GM19372 (cell line): ENCODE data around the gene HBP1.
"Not testable (repeated sequence)": the region's sequence is repeated elsewhere in the genome, so short reads cannot be mapped to it uniquely, and the experiment has no call there.

ENCODE experiments used
- ATAC-seq: cut with Tn5 transposase; IDR thresholded peaks from one replicate; pipeline ENCODE4 v1.9.1; 2021; ENCODE audit warnings: mild to moderate bottlenecking, low read depth, moderate library complexity; ENCODE audit not compliant: unreplicated experiment

HBP1 gene

GRCh38 chr7:107152011-107152410, 16.8 kb upstream of the HBP1 start:
- ATAC-seq, result no peak

DNA sequence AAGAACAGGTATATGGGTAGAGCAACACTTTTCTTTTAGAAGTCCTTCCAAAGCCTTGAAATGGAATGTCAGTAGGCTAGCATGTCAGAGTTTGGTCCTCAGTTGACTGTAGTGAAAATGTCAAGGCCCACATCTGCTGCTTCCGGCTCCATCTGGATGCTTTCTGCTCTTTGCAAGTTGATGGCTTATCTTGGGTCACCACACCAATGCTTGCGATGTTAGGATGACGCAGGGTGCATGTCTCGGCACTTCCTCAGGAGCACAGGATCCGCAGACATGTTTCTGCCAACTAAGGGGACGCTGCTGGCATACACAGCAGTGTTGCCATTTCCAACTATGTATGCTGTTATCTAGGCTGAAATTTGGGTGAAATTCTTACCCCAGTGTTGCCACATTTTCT, 14.0 kb upstream of the HBP1 start:
- no peak for ATAC-seq

DNA sequence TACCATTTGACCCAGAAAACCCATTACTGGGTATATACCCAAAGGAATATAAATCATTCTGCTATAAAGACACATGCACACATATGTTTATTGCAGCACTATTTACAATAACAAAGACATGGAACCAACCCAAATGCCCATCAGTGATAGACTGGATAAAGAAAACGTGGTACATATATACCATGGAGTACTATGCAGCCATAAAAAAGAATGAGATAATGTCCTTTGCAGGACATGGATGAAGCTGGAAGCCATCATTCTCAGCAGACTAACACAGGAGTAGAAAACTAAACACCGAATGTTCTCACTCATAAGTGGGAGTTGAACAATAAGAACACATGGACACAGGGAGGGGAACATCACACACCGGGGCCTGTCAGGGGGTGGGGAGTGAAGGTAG, 13.1 kb upstream of the HBP1 start:
- not testable (repeated sequence) for ATAC-seq

- no peak for ATAC-seq
Observed at GRCh38 chr7:107157091-107157490, 11.7 kb upstream of the HBP1 start.

DNA sequence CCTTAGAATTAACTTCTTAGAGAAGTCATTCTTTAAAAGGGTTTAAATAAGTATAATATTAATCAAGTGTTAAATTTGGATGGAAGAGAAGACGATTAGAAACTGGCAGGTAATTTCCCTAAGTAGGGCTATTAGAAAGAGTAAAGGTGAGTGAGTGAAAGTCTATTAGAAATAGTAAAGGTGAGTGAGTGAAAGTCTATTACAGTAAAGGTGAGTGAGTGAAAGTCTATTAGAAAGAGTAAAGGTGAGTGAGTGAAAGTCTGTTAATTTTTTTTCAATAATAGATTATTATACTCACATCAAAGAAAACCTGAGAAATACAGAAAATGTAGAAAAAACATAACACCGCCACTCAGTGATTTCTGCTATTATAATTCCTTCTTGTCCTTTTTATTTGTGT, 10.8 kb upstream of the HBP1 start:
- no peak for ATAC-seq

DNA sequence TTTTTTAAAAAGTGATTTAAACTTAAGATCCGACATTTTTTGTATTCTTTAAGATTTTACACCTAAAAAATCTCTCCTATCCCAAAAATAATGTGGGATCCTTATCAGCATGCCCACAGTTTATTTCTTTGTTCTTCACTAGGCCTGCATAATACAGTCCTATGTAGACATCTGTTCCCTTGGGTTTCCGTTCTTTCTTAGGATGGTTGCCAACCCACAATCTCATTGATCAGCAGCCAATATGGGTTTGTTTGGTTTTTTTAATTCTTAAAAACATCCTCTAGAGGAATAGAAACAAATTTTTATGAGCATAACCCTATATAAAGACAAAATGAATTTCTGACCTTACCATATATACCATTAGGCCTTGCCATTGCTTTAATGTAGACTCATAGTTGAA, 8.4 kb upstream of the HBP1 start:
- ATAC-seq, result no peak

DNA sequence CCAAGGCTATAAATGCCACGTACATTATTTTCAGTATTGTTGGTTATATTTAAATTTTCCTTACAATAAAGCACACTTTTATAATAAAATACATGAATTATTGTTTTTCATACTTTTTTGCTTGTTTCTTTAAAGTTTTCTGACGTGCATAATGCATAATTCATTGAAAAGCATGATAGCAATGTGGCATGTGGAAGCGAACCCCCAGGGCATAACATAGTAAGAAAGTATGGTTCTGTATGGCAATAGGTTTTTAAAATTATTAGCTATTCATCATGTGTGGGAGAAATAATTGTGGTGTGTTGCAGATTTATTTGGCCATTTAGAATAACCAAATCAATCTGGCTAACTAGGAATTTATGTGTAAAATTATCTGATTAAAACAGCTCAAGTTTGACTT, 7.4 kb upstream of the HBP1 start:
- ATAC-seq, result no peak

- ATAC-seq, result no peak
Observed at GRCh38 chr7:107162475-107162874, 6.3 kb upstream of the HBP1 start.

- ATAC-seq, result no peak
Observed at GRCh38 chr7:107164092-107164491, 4.7 kb upstream of the HBP1 start.

DNA sequence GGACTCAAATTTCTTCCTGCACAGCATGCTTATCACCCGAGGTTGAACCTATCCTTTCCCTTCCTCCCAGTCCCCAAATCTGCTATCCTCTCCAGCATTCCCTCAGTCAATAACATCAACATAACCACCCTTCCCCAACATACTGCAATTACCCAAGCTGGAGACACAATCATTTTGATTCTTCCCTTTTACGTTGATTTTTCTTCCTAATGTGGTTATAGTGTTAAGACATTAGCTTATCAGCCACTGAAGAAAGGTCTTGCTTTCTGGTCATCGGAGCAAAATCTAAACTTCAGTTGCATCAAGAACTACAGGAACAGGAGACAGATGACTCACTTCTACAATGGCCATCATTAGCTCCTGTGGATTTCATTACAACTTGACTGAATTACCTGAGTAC, 3.5 kb upstream of the HBP1 start:
- ATAC-seq, result no peak

- ATAC-seq, result no peak
Observed at GRCh38 chr7:107166736-107167426, 1.9 kb upstream of the HBP1 start.

DNA sequence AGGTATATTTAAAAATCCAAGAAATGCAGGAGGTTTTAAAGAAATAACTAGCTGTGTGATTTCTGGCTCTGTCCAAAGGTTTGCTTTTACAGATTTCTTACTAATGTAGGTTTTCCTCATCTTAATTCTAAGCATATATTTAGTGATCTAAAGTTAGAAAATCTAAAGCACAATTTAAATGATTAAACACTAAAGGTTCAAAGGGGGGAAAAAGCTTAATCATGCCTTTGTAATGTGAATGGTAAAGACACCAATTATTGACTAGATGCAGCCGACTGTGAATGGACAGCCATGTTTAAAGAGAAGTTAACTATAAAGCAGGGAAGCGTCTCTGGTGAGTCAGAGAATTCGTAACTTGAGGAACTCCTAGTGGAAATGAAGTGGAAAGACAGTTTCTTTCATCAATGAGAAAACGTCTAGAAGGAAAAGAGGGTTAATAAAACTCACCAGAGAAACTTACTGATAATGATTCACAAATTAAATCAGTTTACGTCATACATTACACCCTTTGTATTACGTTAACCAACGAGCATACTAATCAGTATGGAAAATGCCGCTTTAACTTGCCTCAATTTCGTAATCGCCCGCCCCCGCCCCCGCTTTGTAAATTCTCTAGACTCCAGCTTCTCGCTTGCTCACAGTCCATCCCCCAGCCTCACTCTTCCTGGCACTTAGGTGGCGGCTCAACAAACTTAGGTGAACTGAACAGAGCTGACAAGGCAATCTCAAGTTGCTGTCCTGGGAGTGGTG, 1.1 kb upstream of the HBP1 start:
- no peak for ATAC-seq

DNA sequence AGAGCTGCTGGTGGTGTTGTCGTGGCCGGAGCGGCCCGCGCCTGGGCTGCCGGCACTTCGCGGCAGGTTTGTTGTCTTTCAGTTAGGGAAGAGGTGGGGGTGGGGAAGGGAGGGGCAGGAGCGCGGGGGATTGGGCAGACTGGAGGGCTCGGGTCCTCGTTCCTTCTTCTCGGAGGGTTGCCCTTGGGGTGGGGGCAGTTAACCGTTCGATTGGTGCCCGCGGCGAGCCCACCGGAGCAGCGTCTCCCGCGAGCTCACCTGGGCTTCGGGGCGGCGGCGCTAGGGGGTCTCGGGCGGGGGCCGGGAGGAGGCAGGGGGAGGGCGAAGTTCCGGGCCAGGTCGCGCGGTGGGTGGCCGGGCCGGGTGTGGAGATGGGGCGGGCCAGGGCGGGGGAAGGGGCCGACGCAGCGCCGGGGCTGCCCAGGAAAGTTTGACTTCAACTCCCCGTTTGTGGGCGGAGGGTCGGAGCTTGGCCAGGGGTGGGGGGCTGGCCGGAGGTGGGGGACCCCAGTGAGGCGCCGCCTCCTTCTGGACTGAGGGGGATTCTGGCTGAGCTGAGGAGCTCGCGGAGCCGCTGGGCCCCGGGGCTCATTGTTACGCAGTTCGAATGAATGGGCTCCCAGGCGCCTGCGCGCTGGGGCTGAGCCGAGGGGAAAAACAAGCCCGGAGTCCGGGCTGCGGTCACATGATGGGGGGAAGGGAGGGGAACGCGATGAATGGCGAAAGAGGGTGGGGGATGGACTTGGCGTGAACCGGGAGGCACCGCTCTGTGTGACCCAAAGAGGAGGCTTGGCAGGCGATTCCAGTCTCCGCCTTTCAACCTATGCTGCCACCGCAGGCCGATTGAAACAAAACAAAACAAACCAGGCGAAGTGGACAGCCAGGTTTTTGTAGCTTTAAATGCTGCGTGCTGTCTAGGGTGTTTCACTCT, 582 bp downstream of the HBP1 start:
- ATAC-seq, result peak; percentile 18

DNA sequence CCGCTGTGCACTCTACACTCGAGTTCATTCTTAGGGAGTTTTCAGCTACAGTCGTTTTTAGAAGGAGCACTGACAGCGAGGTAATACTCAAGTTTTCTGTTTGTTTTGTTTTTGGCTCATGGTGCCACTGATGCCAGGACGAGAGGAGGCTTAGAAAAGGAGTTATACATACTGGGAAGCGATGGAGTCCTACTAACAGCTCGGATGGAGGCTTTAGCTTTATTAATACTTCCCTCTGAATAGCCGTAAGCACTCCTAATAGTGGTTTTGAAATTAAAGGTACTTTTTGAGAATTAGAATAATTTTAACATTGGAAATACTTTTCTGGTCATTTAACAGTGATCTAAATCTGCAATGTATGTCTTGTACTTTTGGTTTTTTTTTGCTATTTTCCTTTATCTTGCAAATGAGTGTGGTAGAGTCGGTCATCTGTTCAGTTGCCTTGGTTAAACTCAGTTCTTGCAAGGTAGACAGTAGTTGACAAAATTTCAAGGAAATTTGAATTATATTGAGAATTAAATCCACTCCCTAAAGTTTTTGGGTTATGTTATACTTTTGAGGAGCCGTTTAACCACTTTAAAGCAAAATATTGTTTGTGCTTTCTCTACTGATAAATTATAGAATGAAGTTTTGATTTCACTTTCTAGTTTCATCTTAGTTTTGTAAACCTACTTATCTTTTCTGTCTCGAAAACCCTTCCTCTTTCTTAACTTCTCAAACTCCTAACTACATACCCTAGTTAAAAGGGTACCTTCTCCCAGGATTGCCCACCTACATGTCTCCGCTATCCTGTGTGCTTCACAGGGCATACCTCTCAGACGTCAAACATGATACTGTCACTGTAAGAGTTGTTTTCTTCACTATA, 1.5 kb downstream of the HBP1 start:
- ATAC-seq, result no peak

DNA sequence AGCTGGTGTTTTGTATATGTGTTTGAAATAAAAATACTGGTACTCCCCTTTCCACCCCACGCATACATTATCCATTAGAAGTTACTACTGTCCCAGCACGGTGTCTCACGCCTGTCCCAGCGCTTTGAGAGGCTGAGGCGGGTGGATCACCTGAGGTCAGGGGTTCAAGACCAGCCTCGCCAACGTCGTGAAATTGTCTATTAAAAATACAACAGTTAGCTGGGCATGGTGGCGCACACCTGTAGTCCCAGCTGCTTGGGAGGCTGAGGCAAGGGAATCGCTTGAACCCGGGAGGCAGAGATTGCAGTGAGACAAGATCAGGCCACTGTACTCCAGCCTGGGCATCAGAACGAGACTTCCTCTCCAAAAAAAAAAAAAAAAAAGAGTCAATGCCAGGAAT, 2.7 kb downstream of the HBP1 start:
- no peak for ATAC-seq

GRCh38 chr7:107172276-107173032, 3.7 kb downstream of the HBP1 start:
- no peak for ATAC-seq

DNA sequence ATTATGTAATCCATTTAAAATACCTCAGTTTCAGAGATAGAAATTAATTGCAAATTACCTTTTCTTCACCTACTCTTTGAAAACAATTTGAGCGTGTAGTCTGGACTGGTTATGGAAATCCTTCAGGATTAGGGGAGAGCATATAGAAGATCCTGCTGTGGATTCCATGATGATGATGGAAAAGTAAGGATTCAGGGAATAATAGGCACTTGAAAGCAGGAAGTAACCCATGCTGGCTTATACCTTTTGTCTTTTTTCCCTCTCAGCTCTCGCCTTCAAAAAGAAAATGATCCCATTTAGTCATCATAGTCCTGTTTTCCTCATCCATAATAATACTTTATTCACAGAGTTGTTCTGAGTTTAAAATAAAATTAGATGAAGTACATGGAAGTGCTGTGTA, 4.4 kb downstream of the HBP1 start:
- no peak for ATAC-seq

- ATAC-seq, result no peak
Observed at GRCh38 chr7:107173691-107174406, 5.0 kb downstream of the HBP1 start.
